ENCODE results near the gene NAA38.

Gene NAA38

DNA sequence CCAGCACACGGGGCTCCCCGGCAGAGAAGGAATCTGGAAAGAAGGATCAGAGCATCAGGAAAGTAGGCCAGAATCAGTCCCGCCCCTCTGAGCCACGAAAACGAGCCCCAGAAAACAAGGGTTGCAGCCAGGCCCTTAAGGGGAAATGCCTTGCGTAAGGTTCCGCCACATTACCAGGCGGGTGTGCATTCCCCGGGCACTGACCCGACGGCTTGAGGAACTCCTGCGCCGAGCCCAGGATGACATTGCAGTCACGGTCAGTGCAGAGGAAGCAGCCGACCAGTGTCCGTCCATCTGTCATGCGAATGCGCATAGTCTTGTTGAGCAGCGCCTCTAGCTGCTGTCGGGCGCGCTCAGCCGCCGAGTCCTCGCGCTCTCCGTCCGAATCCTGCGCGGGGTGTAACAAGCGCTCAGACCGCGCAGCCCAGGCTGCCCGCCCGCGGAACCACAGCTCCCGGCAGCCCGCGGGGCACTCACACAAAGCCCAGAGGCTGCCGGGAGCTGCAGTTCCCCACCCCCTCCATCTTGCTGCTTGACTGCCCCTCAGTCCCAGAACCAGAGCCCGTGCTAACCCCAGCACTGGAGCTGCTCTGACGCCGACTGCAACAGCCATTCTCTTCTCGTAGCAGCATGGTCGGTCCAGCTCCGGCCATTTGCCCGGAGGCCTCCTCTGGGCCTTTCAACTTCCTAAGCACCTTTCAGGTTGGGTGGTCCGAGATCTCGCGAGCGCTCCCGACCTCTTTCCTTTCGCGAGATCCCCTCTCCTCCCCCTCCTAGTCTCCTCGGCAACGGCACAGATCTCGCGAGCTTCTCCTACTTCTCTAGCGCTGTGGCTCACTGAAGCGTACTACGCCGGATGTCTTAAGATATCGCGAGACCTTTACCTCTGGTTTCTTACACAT, at the start of gene NAA38 (continued):
- TF ChIP-seq, protein P1, sequence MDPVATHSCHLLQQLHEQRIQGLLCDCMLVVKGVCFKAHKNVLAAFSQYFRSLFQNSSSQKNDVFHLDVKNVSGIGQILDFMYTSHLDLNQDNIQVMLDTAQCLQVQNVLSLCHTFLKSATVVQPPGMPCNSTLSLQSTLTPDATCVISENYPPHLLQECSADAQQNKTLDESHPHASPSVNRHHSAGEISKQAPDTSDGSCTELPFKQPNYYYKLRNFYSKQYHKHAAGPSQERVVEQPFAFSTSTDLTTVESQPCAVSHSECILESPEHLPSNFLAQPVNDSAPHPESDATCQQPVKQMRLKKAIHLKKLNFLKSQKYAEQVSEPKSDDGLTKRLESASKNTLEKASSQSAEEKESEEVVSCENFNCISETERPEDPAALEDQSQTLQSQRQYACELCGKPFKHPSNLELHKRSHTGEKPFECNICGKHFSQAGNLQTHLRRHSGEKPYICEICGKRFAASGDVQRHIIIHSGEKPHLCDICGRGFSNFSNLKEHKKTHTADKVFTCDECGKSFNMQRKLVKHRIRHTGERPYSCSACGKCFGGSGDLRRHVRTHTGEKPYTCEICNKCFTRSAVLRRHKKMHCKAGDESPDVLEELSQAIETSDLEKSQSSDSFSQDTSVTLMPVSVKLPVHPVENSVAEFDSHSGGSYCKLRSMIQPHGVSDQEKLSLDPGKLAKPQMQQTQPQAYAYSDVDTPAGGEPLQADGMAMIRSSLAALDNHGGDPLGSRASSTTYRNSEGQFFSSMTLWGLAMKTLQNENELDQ (tag by site-specific recombination; IDR thresholded peaks at IDR 0.05; ENCODE audit: low read depth): no peak
- peak; percentile 18; the same call in 1 of the 2 replicates for TF ChIP-seq KLF9 (tag by site-specific recombination; IDR thresholded peaks at IDR 0.05; ENCODE audit: low read depth)
- TF ChIP-seq ZNF692 (tag by site-specific recombination; IDR thresholded peaks at IDR 0.05): no peak
- TF ChIP-seq ZNF114 (tag by site-specific recombination; IDR thresholded peaks at IDR 0.05): no peak
- no peak for TF ChIP-seq INSM2 (tag by site-specific recombination; IDR thresholded peaks at IDR 0.05)
- TF ChIP-seq ZNF274 (IDR thresholded peaks at IDR 0.05; ENCODE audit: low read length): no peak
- no peak for TF ChIP-seq ZNF274 (tag by site-specific recombination; IDR thresholded peaks at IDR 0.05; ENCODE audit: borderline replicate concordance)
- TF ChIP-seq ZNF518A (tag by site-specific recombination; conservative IDR thresholded peaks at IDR 0.05; ENCODE audit: low read depth): peak; percentile 15; the same call in 1 of the 2 replicates
- TF ChIP-seq, protein P2, sequence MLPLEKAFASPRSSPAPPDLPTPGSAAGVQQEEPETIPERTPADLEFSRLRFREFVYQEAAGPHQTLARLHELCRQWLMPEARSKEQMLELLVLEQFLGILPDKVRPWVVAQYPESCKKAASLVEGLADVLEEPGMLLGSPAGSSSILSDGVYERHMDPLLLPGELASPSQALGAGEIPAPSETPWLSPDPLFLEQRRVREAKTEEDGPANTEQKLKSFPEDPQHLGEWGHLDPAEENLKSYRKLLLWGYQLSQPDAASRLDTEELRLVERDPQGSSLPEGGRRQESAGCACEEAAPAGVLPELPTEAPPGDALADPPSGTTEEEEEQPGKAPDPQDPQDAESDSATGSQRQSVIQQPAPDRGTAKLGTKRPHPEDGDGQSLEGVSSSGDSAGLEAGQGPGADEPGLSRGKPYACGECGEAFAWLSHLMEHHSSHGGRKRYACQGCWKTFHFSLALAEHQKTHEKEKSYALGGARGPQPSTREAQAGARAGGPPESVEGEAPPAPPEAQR (tag by site-specific recombination; IDR thresholded peaks at IDR 0.05): no peak
- TF ChIP-seq ZFP37 (tag by site-specific recombination; IDR thresholded peaks at IDR 0.05): no peak
- no peak for TF ChIP-seq TSHZ1 (tag by site-specific recombination; IDR thresholded peaks at IDR 0.05; ENCODE audit: borderline replicate concordance)
- no peak; the same call in 1 of the 2 replicates for TF ChIP-seq GLIS1 (tag by site-specific recombination; IDR thresholded peaks at IDR 0.05)
- TF ChIP-seq ZNF747 (tag by site-specific recombination; IDR thresholded peaks at IDR 0.05): no peak
- TF ChIP-seq PRDM6 (tag by site-specific recombination; IDR thresholded peaks at IDR 0.05): no peak
- TF ChIP-seq, protein P3, sequence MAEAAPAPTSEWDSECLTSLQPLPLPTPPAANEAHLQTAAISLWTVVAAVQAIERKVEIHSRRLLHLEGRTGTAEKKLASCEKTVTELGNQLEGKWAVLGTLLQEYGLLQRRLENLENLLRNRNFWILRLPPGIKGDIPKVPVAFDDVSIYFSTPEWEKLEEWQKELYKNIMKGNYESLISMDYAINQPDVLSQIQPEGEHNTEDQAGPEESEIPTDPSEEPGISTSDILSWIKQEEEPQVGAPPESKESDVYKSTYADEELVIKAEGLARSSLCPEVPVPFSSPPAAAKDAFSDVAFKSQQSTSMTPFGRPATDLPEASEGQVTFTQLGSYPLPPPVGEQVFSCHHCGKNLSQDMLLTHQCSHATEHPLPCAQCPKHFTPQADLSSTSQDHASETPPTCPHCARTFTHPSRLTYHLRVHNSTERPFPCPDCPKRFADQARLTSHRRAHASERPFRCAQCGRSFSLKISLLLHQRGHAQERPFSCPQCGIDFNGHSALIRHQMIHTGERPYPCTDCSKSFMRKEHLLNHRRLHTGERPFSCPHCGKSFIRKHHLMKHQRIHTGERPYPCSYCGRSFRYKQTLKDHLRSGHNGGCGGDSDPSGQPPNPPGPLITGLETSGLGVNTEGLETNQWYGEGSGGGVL (tag by site-specific recombination; IDR thresholded peaks at IDR 0.05): peak; percentile 76
- no peak for TF ChIP-seq ZNF266 (tag by site-specific recombination; IDR thresholded peaks at IDR 0.05; ENCODE audit: low read depth)

Measured in HEK293 (cell line).